ENCODE results near the gene GPRC5C.

DNA sequence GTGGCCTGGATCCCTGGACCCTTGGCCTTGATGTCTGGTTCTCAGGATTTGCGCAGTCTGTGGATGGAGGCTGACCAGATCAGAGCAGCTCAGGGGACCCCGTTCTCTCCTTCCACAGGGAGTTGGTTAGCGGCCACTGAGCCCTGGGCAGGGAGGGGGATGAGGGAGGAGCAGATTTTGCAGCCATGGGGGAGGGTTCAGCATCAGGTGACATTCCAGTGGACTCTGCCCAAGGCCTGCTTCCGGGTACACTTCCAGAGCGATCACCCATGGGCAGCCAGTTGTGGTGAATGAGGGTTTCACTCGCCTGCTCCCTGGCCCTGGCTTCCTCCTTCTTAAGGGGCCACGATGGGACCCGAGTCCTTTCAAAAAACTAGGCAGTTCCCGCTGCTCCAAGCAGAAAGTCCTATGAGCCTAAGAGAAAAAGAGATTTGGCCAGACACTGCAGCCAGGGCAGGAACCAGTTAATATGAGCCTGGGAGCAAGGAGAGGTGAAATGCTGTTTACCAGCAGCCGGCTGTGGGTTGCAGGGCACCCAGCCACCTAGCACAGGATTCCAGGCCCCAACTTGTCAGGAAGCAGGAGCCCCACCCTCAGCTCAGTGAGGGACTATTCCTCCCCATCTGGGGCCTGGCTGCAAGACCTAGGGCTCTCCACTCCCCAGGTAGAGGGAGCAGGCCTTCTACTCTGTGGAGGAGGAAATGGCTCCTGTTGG lies 4.7 kb upstream of the GPRC5C start:
- TF ChIP-seq, protein P1, sequence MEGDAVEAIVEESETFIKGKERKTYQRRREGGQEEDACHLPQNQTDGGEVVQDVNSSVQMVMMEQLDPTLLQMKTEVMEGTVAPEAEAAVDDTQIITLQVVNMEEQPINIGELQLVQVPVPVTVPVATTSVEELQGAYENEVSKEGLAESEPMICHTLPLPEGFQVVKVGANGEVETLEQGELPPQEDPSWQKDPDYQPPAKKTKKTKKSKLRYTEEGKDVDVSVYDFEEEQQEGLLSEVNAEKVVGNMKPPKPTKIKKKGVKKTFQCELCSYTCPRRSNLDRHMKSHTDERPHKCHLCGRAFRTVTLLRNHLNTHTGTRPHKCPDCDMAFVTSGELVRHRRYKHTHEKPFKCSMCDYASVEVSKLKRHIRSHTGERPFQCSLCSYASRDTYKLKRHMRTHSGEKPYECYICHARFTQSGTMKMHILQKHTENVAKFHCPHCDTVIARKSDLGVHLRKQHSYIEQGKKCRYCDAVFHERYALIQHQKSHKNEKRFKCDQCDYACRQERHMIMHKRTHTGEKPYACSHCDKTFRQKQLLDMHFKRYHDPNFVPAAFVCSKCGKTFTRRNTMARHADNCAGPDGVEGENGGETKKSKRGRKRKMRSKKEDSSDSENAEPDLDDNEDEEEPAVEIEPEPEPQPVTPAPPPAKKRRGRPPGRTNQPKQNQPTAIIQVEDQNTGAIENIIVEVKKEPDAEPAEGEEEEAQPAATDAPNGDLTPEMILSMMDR (IDR thresholded peaks at IDR 0.05), result no peak
- TF ChIP-seq EZH2phosphoT487 (IDR thresholded peaks at IDR 0.05), result no peak
- no peak for TF ChIP-seq EZH2 (IDR thresholded peaks at IDR 0.05)
